HCT116 (cell line): ENCODE data around the gene SEL1L3. TPM values are rescaled to one million over a fixed set of nuclear protein-coding genes. Genes with fewer than 3 reads are reported as not detected.

Source experiments
- ATAC-seq: fragments of 200-7000 bp; cut with Tn5 transposase; 2 replicates; pipeline ENCODE4 v1.9.1; 2020; ENCODE audit warnings: mild to moderate bottlenecking, moderate library complexity
- BruUV-seq: library from RNA; stranded (reverse); fragments of 400-500 nt; replicated peaks from 2 replicates; lab custom pipeline; 2021; lab: Mats Ljungman, UMichigan
- CTCF ChIA-PET: fragments of 300-600 bp; sonication (Branson Sonifier 250); formaldehyde crosslinking; loops from one replicate; lab custom pipeline; 2021; ENCODE audit warnings: antibody characterized with exemption; lab: Charles Lee
- POLR2A ChIA-PET: fragments of 300-600, 350-600 bp; sonication (Branson Sonifier 250); formaldehyde crosslinking; loops from one replicate; lab custom pipeline; 2021; ENCODE audit warnings: antibody characterized with exemption; lab: Charles Lee
- RAD21 ChIA-PET, 2 experiments: fragments of 300-600 bp; sonication (Branson Sonifier 250); formaldehyde crosslinking; loops; one replicate each; lab custom pipeline; 2023; ENCODE audit warnings: low total read pairs in 2 of 2; ENCODE audit not compliant: uncharacterized antibody in 2 of 2, unreplicated experiment in 2 of 2, low non-redundant PET in 1 of 2; lab: Charles Lee
- DNase-seq: peaks from one replicate; pipeline ENCODE4 v3.0.0-alpha.2; 2010; ENCODE audit warnings: low read depth, low spot score
- H2AFZ ChIP-seq: fragments of 200-600 bp; shearing (Covaris generic), sonication (generic); 2 replicates; pipeline ENCODE4 v1.6.1; 2017; ENCODE audit warnings: low read depth, mixed run types, mixed read lengths, antibody characterized with exemption, low read length; ENCODE audit not compliant: poor library complexity, severe bottlenecking
- H3K27ac ChIP-seq: 2 replicates; pipeline ENCODE4 v1.5.1; 2012; ENCODE audit warnings: low read depth, low read length
- H3K27me3 ChIP-seq: fragments of 200-600 bp; sonication (generic); 2 replicates; pipeline ENCODE4 v1.6.1; 2016; ENCODE audit warnings: mixed run types, low read length, mixed read lengths; ENCODE audit not compliant: insufficient read depth
- H3K36me3 ChIP-seq, 2 experiments: fragments of 200-500 bp in 1 of 2; fragments of 200-600 bp in 1 of 2; sonication (Bioruptor generic) in 1 of 2; sonication (generic) in 1 of 2; 2 replicates each; pipeline versions ENCODE4 v1.5.1 to v1.6.1; 2014 to 2016; ENCODE audit warnings: low read length in 2 of 2, inconsistent platforms in 1 of 2, mixed read lengths in 1 of 2, mixed run types in 1 of 2; ENCODE audit not compliant: insufficient read depth in 2 of 2, control insufficient read depth in 1 of 2
- H3K4me1 ChIP-seq, 2 experiments: fragments of 200-600 bp in 1 of 2; sonication (generic) in 1 of 2; 2 replicates each; pipeline versions ENCODE4 v1.5.1 to v1.6.1; 2012 to 2017; ENCODE audit warnings: low read length in 2 of 2, inconsistent platforms in 1 of 2, mild to moderate bottlenecking in 1 of 2, mixed read lengths in 1 of 2, mixed run types in 1 of 2, moderate library complexity in 1 of 2; ENCODE audit not compliant: insufficient read depth in 2 of 2, control insufficient read depth in 1 of 2
- H3K4me2 ChIP-seq: fragments of 200-600 bp; sonication (generic); 2 replicates; pipeline ENCODE4 v1.6.1; 2017; ENCODE audit warnings: mixed run types, low read length, mixed read lengths
- H3K4me3 ChIP-seq, 2 experiments: fragments of 200-600 bp in 1 of 2; sonication (generic) in 1 of 2; replicated peaks in 1 of 2; 2 replicates each; pipeline ENCODE4 v1.5.1; 2011 to 2016; ENCODE audit warnings: low read length in 2 of 2, control low read depth in 1 of 2, low read depth in 1 of 2, mild to moderate bottlenecking in 1 of 2, mixed read lengths in 1 of 2, mixed run types in 1 of 2
- H3K79me2 ChIP-seq: fragments of 200-600 bp; sonication (generic); 2 replicates; pipeline ENCODE4 v1.6.1; 2017; ENCODE audit warnings: mild to moderate bottlenecking, mixed run types, low read length, moderate library complexity, mixed read lengths; ENCODE audit not compliant: insufficient read depth
- H3K9ac ChIP-seq: fragments of 200-600 bp; sonication (generic); 2 replicates; pipeline ENCODE4 v1.6.1; 2016; ENCODE audit warnings: low read length, mixed read lengths
- H3K9me2 ChIP-seq: fragments of 200-600 bp; sonication (generic), shearing (Covaris generic); 2 replicates; pipeline ENCODE4 v1.6.1; 2017; ENCODE audit warnings: mixed run types, mild to moderate bottlenecking, moderate library complexity; ENCODE audit not compliant: insufficient read depth
- H3K9me3 ChIP-seq, 2 experiments: fragments of 200-500 bp in 1 of 2; fragments of 200-600 bp in 1 of 2; sonication (Bioruptor generic) in 1 of 2; sonication (generic) in 1 of 2; 2 replicates each; pipeline ENCODE4 v1.6.1; 2014 to 2017; ENCODE audit warnings: low read length in 2 of 2, mixed read lengths in 2 of 2, inconsistent platforms in 1 of 2, low read depth in 1 of 2, mild to moderate bottlenecking in 1 of 2, mixed run types in 1 of 2, moderate library complexity in 1 of 2; ENCODE audit not compliant: control insufficient read depth in 1 of 2, insufficient read depth in 1 of 2
- H4K20me1 ChIP-seq: fragments of 200-600 bp; sonication (generic), shearing (Covaris generic); 2 replicates; pipeline ENCODE4 v1.6.1; 2017; ENCODE audit warnings: mixed run types, mild to moderate bottlenecking, moderate library complexity; ENCODE audit not compliant: insufficient read depth
- ATF3 ChIP-seq: IDR thresholded peaks from 2 replicates; pipeline ENCODE4 v1.6.1; 2012
- CEBPB ChIP-seq: IDR thresholded peaks from 2 replicates; pipeline ENCODE4 v1.6.1; 2012; ENCODE audit warnings: low read depth
- CTCF ChIP-seq, 3 experiments: fragments of 200-600 bp in 1 of 3; sonication (generic) in 1 of 3; IDR thresholded peaks in 2 of 3; conservative IDR thresholded peaks in 1 of 3; 2 replicates each; pipeline ENCODE4 v1.5.1; 2012 to 2017; ENCODE audit warnings: low read depth in 2 of 3, low read length in 2 of 3, antibody characterized with exemption in 1 of 3, borderline replicate concordance in 1 of 3, control low read depth in 1 of 3, mild to moderate bottlenecking in 1 of 3, mixed read lengths in 1 of 3, mixed run types in 1 of 3, moderate library complexity in 1 of 3; ENCODE audit not compliant: insufficient read depth in 1 of 3
- EGR1 ChIP-seq: IDR thresholded peaks from 2 replicates; pipeline ENCODE4 v1.6.1; 2012; ENCODE audit warnings: low read depth
- ELF1 ChIP-seq: IDR thresholded peaks from 2 replicates; pipeline ENCODE4 v1.6.1; 2012; ENCODE audit warnings: low read depth, borderline replicate concordance
- EZH2 ChIP-seq: fragments of 200-600 bp; sonication (generic); IDR thresholded peaks from 2 replicates; pipeline ENCODE4 v1.6.1; 2017; ENCODE audit warnings: antibody characterized with exemption, mixed run types
- RAD21 ChIP-seq: IDR thresholded peaks from 2 replicates; pipeline ENCODE4 v1.6.1; 2012; ENCODE audit warnings: low read depth, mild to moderate bottlenecking
- YY1 ChIP-seq: IDR thresholded peaks from 2 replicates; pipeline ENCODE4 v1.6.1; 2011; ENCODE audit warnings: low read length, low read depth, moderate library complexity, mild to moderate bottlenecking; ENCODE audit not compliant: insufficient replicate concordance; ENCODE audit errors: extremely low read depth
- ZBTB33 ChIP-seq: IDR thresholded peaks from 2 replicates; pipeline ENCODE4 v1.6.1; 2011; ENCODE audit warnings: mild to moderate bottlenecking, low read length, moderate library complexity; ENCODE audit not compliant: insufficient replicate concordance; ENCODE audit errors: extremely low read depth
- ZFX ChIP-seq: fragments of 450-650 bp; IDR thresholded peaks from 2 replicates; pipeline ENCODE4 v1.6.1; 2017
- intact Hi-C: fragments of 100-400 bp; cut with micrococcal nuclease; formaldehyde crosslinking; loops from 2 replicates; pipeline ENCODE4 v1.10.0; 2022
- total RNA-seq: library from RNA; stranded (reverse); gene quantifications from one replicate; pipeline ENCODE4 v1.2.1, GENCODE V29; 2021; ENCODE audit not compliant: unreplicated experiment
- TF ChIP-seq, protein P1 (sequence below): IDR thresholded peaks from 2 replicates; pipeline ENCODE4 v1.6.1; 2012

The SEL1L3 gene
- total RNA-seq, 1 experiment from 2014 or later: 45.0 TPM

DNA sequence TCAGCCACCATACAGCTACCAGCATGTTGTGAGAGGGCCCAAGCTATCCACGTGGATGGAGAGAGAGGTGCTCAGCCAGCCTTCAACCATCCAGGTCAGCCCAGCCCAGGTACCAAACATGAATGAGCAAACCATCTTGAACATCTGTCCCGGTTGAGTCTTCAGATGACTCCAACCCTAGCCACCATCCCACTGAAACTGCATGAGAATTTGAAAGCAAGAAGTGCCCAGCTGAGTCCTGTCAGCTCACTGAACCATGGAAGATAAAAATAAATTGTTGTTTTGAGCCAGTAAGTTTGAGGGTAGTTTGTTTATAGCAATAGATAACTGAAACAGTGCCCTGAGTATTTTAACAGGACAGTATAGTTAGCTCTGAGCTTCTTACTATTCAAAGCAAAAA lies 7.3 kb upstream of the SEL1L3 start:
- CTCF ChIA-PET: no interaction called here

More for the DNA sequence above, 7.3 kb upstream of the SEL1L3 start:
- Histone ChIP-seq H4K20me1 (no peaks in the 10 kb centered on the region), H3K4me1 (peaks cover 5 to 12% of the 10 kb centered on the region in 2 experiments)
- BruUV-seq: no TSS peak
- DNase-seq: no peak
- TF ChIP-seq CTCF (IDR thresholded peaks at IDR 0.05 in 2 of 3, conservative IDR thresholded peaks at IDR 0.05 in 1 of 3; ENCODE audit: borderline replicate concordance in 1 of 3, insufficient read depth in 1 of 3, low read depth in 2 of 3, low read length in 2 of 3) (no peak), CEBPB (no peak), ZFX (no peak), EGR1 (no peak), ZBTB33 (no peak), YY1 (no peak), EZH2 (no peak), RAD21 (no peak), ATF3 (no peak), ELF1 (no peak)
- TF ChIP-seq, protein P1, sequence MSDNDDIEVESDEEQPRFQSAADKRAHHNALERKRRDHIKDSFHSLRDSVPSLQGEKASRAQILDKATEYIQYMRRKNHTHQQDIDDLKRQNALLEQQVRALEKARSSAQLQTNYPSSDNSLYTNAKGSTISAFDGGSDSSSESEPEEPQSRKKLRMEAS: no peak
- TF ChIP-seq, all 23 proteins: peak for 0
- no peak overlapping the region for H2AFZ ChIP-seq
- ChIA-PET POLR2A (no interaction called here), RAD21 (no interaction called here)
- no peak for ATAC-seq
- no peak overlapping the region for H3K4me3 ChIP-seq
- H3K9ac ChIP-seq: no peak overlapping the region
- intact Hi-C loops: no loop called here
- H3K36me3 ChIP-seq: no peaks in the 10 kb centered on the region
- H3K9me2 ChIP-seq: no peaks in the 10 kb centered on the region
- no peak overlapping the region for H3K27ac ChIP-seq
- no peaks in the 10 kb centered on the region for H3K9me3 ChIP-seq
- H3K27me3 ChIP-seq: no peaks in the 10 kb centered on the region
- H3K79me2 ChIP-seq: no peaks in the 10 kb centered on the region
- H3K4me2 ChIP-seq: no peak overlapping the region
